Endothelial cell of umbilical vein (primary cell): Measurements from ENCODE around the gene TXNRD3. TPM values are rescaled to one million over a fixed set of nuclear protein-coding genes. Genes with fewer than 3 reads are reported as not detected.

Experiments used
- BruUV-seq: library from RNA; stranded (reverse); fragments of 400-500 nt; replicated peaks from 2 replicates; lab custom pipeline; 2021; lab: Mats Ljungman, UMichigan
- CTCF ChIA-PET: fragments of 300-600, 350-600 bp; sonication (Branson Sonifier 250); formaldehyde crosslinking; loops from one replicate; lab custom pipeline; 2021; ENCODE audit warnings: antibody characterized with exemption, inconsistent platforms; lab: Charles Lee
- POLR2A ChIA-PET: fragments of 300-600, 350-600 bp; sonication (Branson Sonifier 250); formaldehyde crosslinking; loops from one replicate; lab custom pipeline; 2021; ENCODE audit warnings: antibody characterized with exemption, inconsistent platforms; lab: Charles Lee
- DNase-seq: peaks from one replicate; pipeline ENCODE4 v3.0.0-alpha.2; 2011; ENCODE audit warnings: low read depth, low spot score
- FAIRE-seq: peaks from 2 replicates; lab custom pipeline; 2011; peaks lifted over from hg19 to GRCh38; lab: Jason Lieb, UNC
- H2AFZ ChIP-seq: 2 replicates; pipeline ENCODE4 v1.6.0; 2012; ENCODE audit warnings: low read depth, low read length, control low read depth, inconsistent platforms
- H3K27ac ChIP-seq: 2 replicates; pipeline ENCODE4 v1.5.1; 2011; ENCODE audit warnings: low read depth, mild to moderate bottlenecking, control low read depth, low read length, moderate library complexity; ENCODE audit not compliant: insufficient read depth
- H3K27me3 ChIP-seq, 2 experiments: 2 replicates each; pipeline versions ENCODE4 v1.6.0 to v1.6.1; 2011; ENCODE audit warnings: low read length in 2 of 2, mixed read lengths in 1 of 2; ENCODE audit not compliant: control insufficient read depth in 2 of 2, insufficient read depth in 2 of 2
- H3K36me3 ChIP-seq, 2 experiments: 2 replicates in 1 of 2; 3 replicates in 1 of 2; pipeline ENCODE4 v1.5.1; 2011; ENCODE audit warnings: low read length in 2 of 2, mild to moderate bottlenecking in 1 of 2, moderate library complexity in 1 of 2; ENCODE audit not compliant: control insufficient read depth in 2 of 2, insufficient read depth in 2 of 2; ENCODE audit errors: extremely low read depth in 1 of 2
- H3K4me1 ChIP-seq: 3 replicates; pipeline ENCODE4 v1.5.1; 2011; ENCODE audit warnings: mild to moderate bottlenecking, low read length; ENCODE audit not compliant: control insufficient read depth, insufficient read depth; ENCODE audit errors: extremely low read depth
- H3K4me2 ChIP-seq: 2 replicates; pipeline ENCODE4 v1.6.1; 2011; ENCODE audit warnings: low read length, control low read depth, mixed read lengths; ENCODE audit not compliant: insufficient read depth
- H3K4me3 ChIP-seq, 3 experiments: fragments of 200-600 bp in 1 of 3; sonication (generic), shearing (Covaris generic) in 1 of 3; replicated peaks in 1 of 3; 2 replicates each; pipeline ENCODE4 v1.5.1; 2011 to 2016; ENCODE audit warnings: control low read depth in 3 of 3, low read length in 3 of 3, mild to moderate bottlenecking in 2 of 3, inconsistent platforms in 1 of 3, low read depth in 1 of 3, moderate library complexity in 1 of 3; ENCODE audit not compliant: insufficient read depth in 1 of 3
- H3K79me2 ChIP-seq: 2 replicates; pipeline ENCODE4 v1.6.0; 2012; ENCODE audit warnings: low read length, inconsistent platforms; ENCODE audit not compliant: control insufficient read depth, insufficient read depth
- H3K9ac ChIP-seq: replicated peaks from 2 replicates; pipeline ENCODE3; 2011; ENCODE audit warnings: low read length, control low read depth; ENCODE audit not compliant: insufficient read depth; ENCODE audit errors: extremely low read depth
- H3K9me1 ChIP-seq: replicated peaks from 3 replicates; pipeline ENCODE4 v1.6.0; 2011; ENCODE audit warnings: mild to moderate bottlenecking, low read length; ENCODE audit not compliant: control insufficient read depth, insufficient read depth; ENCODE audit errors: extremely low read depth
- H3K9me3 ChIP-seq: replicated peaks from 2 replicates; pipeline ENCODE4 v1.5.1; 2012; ENCODE audit warnings: low read length, inconsistent platforms; ENCODE audit not compliant: control insufficient read depth, insufficient read depth
- H4K20me1 ChIP-seq: replicated peaks from 2 replicates; pipeline ENCODE3; 2011; ENCODE audit warnings: mild to moderate bottlenecking, low read length; ENCODE audit not compliant: control insufficient read depth, insufficient read depth; ENCODE audit errors: extremely low read depth
- CTCF ChIP-seq, 2 donors: IDR thresholded peaks; 1 replicate in 1 of 2; 2 replicates in 1 of 2; pipeline ENCODE4 v1.5.1; 2011; ENCODE audit warnings: low read length in 2 of 2, mild to moderate bottlenecking in 2 of 2, moderate library complexity in 2 of 2, control low read depth in 1 of 2, inconsistent platforms in 1 of 2, low read depth in 1 of 2; ENCODE audit not compliant: insufficient read depth in 1 of 2; ENCODE audit errors: extremely low read depth in 1 of 2
- GATA2 ChIP-seq: IDR thresholded peaks from 2 replicates; pipeline ENCODE4 v1.7.0; 2011; ENCODE audit warnings: low read depth, mild to moderate bottlenecking, moderate library complexity, mixed read lengths, low read length; ENCODE audit not compliant: insufficient read length, insufficient read depth
- JUN ChIP-seq: IDR thresholded peaks from 2 replicates; pipeline ENCODE4 v1.6.1; 2011; ENCODE audit warnings: borderline replicate concordance, low read depth; ENCODE audit not compliant: insufficient read length, insufficient read depth
- MYC ChIP-seq: IDR thresholded peaks from one replicate; pipeline ENCODE4 v1.6.1; 2011; ENCODE audit warnings: mild to moderate bottlenecking, low read depth, low read length
- POLR2A ChIP-seq: IDR thresholded peaks from 2 replicates; pipeline ENCODE4 v1.6.1; 2012; ENCODE audit warnings: low read depth, mild to moderate bottlenecking, control low read depth, low read length
- POLR2AphosphoS5 ChIP-seq: IDR thresholded peaks from 2 replicates; pipeline ENCODE4 v1.6.1; 2012; ENCODE audit warnings: low read depth, mild to moderate bottlenecking, control low read depth, low read length, moderate library complexity; ENCODE audit not compliant: insufficient read depth
- dilution Hi-C: fragments of 300-500 bp; cut with MboI; formaldehyde crosslinking; loops from one replicate; pipeline ENCODE4 v1.15.0; 2019; ENCODE audit warnings: low sequenced_read_pairs; ENCODE audit not compliant: extremely low pct_ligation_motif_present
- intact Hi-C: fragments of 100-400 bp; cut with micrococcal nuclease; formaldehyde crosslinking; loops from one replicate; pipeline ENCODE4 v1.10.0; 2022
- polyA plus RNA-seq, 4 experiments: library from polyadenylated mRNA; depleted of rRNA in 3 of 4; stranded (reverse) in 3 of 4; unstranded in 1 of 4; fragments of >200 nt; gene quantifications; 2 replicates each; pipeline versions ENCODE4 v1.2.1 to v1.2.3, GENCODE V29; 2011 to 2012; ENCODE audit warnings: missing spikeins in 1 of 4
- total RNA-seq: library from RNA; stranded (reverse); gene quantifications from 2 replicates; pipeline ENCODE4 v1.2.3, GENCODE V29; 2021

The TXNRD3 gene
- total and polyA plus RNA-seq, 2 donors (not counting 3 experiments of a cell fraction or from before 2014, with no cell fraction given): 2.6 to 7.1 TPM

- Histone ChIP-seq H3K27me3 (peaks cover 6 to 32% of the 10 kb centered on the region in 2 experiments), H3K4me2 (no peak overlapping the region), H3K9ac (no peak overlapping the region), H2AFZ (no peak overlapping the region), H3K4me3 (no peak overlapping the region), H3K27ac (no peak overlapping the region), H4K20me1 (no peaks in the 10 kb centered on the region), H3K36me3 (no peaks in the 10 kb centered on the region), H3K4me1 (no peaks in the 10 kb centered on the region), H3K9me1 (no peaks in the 10 kb centered on the region), H3K9me3 (no peaks in the 10 kb centered on the region), H3K79me2 (no peaks in the 10 kb centered on the region)
- no peak for TF ChIP-seq GATA2
- TF ChIP-seq POLR2A: no peak
- BruUV-seq: no TSS peak
- FAIRE-seq: no peak
- dilution Hi-C loops (no loop called here), intact Hi-C loops (loop anchor here (5.0 to 10.0 kb wide), 2 partner anchors 325 to 498 kb away; no protein-coding TSS in a partner anchor)
- POLR2A ChIA-PET: no interaction called here
- CTCF ChIA-PET: interaction anchor here (1.1 to 7.2 kb wide), 3 partner anchors 17 to 869 kb away, joined by 3 to 92 read pairs (median 75); no protein-coding TSS in a partner anchor
- DNase-seq: no peak
These were observed 22.2 kb upstream of the TXNRD3 start for GRCh38 chr3:126676919-126677705.

- intact Hi-C loops: loop anchor here (10.0 kb wide), 1 partner anchor 502 kb away; no protein-coding TSS in a partner anchor
- ChIA-PET CTCF (no interaction called here), POLR2A (no interaction called here)
- H3K27ac ChIP-seq: no peak overlapping the region
- no peaks in the 10 kb centered on the region for H3K9me3 ChIP-seq
- no peak overlapping the region for H3K4me3 ChIP-seq
- H3K79me2 ChIP-seq: no peaks in the 10 kb centered on the region
- H3K9me1 ChIP-seq: no peaks in the 10 kb centered on the region
- no peak for TF ChIP-seq POLR2A
- no peak for TF ChIP-seq POLR2AphosphoS5
- TF ChIP-seq MYC: no peak
- no peak for TF ChIP-seq JUN
- TF ChIP-seq CTCF (IDR thresholded peaks at IDR 0.05; ENCODE audit: extremely low read depth in 1 of 2, insufficient read depth in 1 of 2, low read depth in 1 of 2, low read length in 2 of 2): no peak
- no peak for TF ChIP-seq GATA2
- no peaks in the 10 kb centered on the region for H3K4me1 ChIP-seq
- H3K27me3 ChIP-seq: peaks cover 7 to 30% of the 10 kb centered on the region in 2 experiments
- no peaks in the 10 kb centered on the region for H4K20me1 ChIP-seq
- no peak overlapping the region for H3K4me2 ChIP-seq
- H2AFZ ChIP-seq: no peak overlapping the region
- H3K36me3 ChIP-seq: no peaks in the 10 kb centered on the region
- H3K9ac ChIP-seq: no peak overlapping the region
- BruUV-seq: no TSS peak
- dilution Hi-C loops: no loop called here
- DNase-seq: no peak
- FAIRE-seq: no peak
These were observed 17.8 kb upstream of the TXNRD3 start for GRCh38 chr3:126672741-126673140.
